Measurements from ENCODE around the gene CYBB. TPM values are rescaled to one million over a fixed set of nuclear protein-coding genes. Genes with fewer than 3 reads are reported as not detected.

The CYBB gene
- total RNA-seq, result 12.6 TPM

DNA sequence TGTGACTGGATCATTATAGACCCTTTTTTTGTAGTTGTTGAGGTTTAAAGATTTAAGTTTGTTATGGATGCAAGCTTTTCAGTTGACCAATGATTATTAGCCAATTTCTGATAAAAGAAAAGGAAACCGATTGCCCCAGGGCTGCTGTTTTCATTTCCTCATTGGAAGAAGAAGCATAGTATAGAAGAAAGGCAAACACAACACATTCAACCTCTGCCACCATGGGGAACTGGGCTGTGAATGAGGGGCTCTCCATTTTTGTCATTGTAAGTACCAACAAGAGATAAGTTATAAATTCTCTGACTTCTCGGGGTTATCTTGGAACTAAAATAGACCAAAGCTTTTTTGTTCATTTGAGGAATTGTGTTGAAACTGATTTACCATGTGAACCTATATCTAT lies at the start of gene CYBB:
TSS of gene CYBB (plus strand) at position 203 of the 400 bp plus-strand sequence. CDS start at position 222, 19 bp downstream.

DNA sequence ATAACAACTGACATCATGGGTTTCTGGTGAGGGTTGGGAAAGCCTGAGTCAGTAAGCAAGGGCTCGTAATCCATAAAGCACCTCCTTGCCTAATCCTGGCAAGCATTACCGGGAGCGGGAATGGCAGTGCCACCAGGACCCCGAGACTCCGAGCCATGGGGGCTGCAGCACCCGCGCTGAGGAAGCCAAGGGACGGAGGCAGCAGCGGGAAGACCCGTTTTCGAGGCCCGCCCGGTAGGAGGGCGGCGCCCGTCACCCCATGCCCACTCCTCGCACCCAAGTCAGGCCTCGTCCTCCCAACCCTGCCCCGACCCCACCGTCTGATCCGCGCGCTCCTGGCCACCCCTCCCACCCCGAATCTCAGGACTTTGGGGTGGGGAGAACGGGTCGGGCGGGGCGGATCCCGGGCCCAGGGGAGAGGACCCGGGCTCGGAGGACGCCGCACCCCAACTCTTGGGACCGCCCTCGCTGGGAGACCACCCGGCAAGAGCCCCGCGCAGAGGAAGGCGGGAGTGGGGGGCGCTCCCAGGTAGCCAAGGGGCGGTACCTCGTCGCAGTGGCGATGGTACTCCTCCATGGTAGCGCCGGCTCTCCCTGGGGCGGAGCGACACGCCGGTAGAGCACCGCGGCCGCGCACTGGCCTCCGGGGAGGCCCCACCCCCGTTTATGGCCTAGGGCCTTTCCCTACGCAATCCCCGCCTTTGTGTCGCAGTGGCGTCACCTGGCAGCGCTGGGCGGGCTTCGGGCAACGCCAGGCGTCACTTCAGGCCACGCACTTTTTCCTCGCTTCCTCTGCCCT lies 67.3 kb downstream of the CYBB start, which contains the start of gene DYNLT3:
TSS of gene DYNLT3 (minus strand) at position 638 of the 799 bp plus-strand sequence. CDS start at position 577, 61 bp downstream.

Other genes starting within 250 kb of the CYBB start
- 2.5 TPM for gene LANCL3, start 208.4 kb upstream of the CYBB start, total RNA-seq
- 5.8 TPM for gene XK, start 94.3 kb upstream of the CYBB start, total RNA-seq
- gene DYNLT3, start 67.5 kb downstream of the CYBB start, total RNA-seq, result 39.4 TPM
- 4.1 TPM for gene SYTL5, start 226.5 kb downstream of the CYBB start, total RNA-seq

Measured in camera-type eye (tissue), 1 donor.